Activated naive CD4-positive, alpha-beta T cell treated with anti-CD3 and anti-CD28 coated beads, Interleukin-2, amount 50 U/mL, for 24 hours (primary cell): ENCODE data around the gene SEC14L1.

ENCODE experiments used
- H3K27ac Mint-ChIP-seq: one replicate; pipeline ENCODE4 v1.8.0; 2021; ENCODE audit warnings: mild to moderate bottlenecking, mixed read lengths
- H3K27me3 Mint-ChIP-seq: one replicate; pipeline ENCODE4 v1.8.0; 2021; ENCODE audit warnings: mixed read lengths
- H3K36me3 Mint-ChIP-seq: one replicate; pipeline ENCODE4 v1.8.0; 2021; ENCODE audit warnings: mixed read lengths
- H3K4me1 Mint-ChIP-seq: one replicate; pipeline ENCODE4 v1.8.0; 2021; ENCODE audit warnings: mixed read lengths
- H3K4me3 Mint-ChIP-seq: one replicate; pipeline ENCODE4 v1.8.0; 2021; ENCODE audit warnings: mild to moderate bottlenecking, mixed read lengths
- H3K9me3 Mint-ChIP-seq: one replicate; pipeline ENCODE4 v1.8.0; 2021; ENCODE audit warnings: mixed read lengths

The SEC14L1 gene

GRCh38 chr17:77206158-77206956, 65.6 kb downstream of the SEC14L1 start:
- Mint-ChIP-seq H3K4me3 (no peak overlapping the region), H3K27me3 (no peaks in the 10 kb centered on the region), H3K27ac (no peak overlapping the region), H3K4me1 (no peaks in the 10 kb centered on the region), H3K36me3 (peaks cover 13% of the 10 kb centered on the region), H3K9me3 (no peaks in the 10 kb centered on the region)

GRCh38 chr17:77207689-77208216, 67.0 kb downstream of the SEC14L1 start:
- H3K4me3 Mint-ChIP-seq = no peak overlapping the region
- no peaks in the 10 kb centered on the region for H3K27me3 Mint-ChIP-seq
- H3K36me3 Mint-ChIP-seq = peaks cover 17% of the 10 kb centered on the region
- no peaks in the 10 kb centered on the region for H3K4me1 Mint-ChIP-seq
- H3K27ac Mint-ChIP-seq = no peak overlapping the region
- no peaks in the 10 kb centered on the region for H3K9me3 Mint-ChIP-seq

- H3K4me3 Mint-ChIP-seq = no peak overlapping the region
- H3K9me3 Mint-ChIP-seq = no peaks in the 10 kb centered on the region
- H3K27ac Mint-ChIP-seq = no peak overlapping the region
- no peaks in the 10 kb centered on the region for H3K27me3 Mint-ChIP-seq
- H3K36me3 Mint-ChIP-seq = peaks cover 14% of the 10 kb centered on the region
- no peaks in the 10 kb centered on the region for H3K4me1 Mint-ChIP-seq
Observed at GRCh38 chr17:77208217-77208808, 67.5 kb downstream of the SEC14L1 start.

- Mint-ChIP-seq H3K27me3 (no peaks in the 10 kb centered on the region), H3K27ac (no peak overlapping the region), H3K36me3 (peaks cover 12% of the 10 kb centered on the region), H3K4me3 (no peak overlapping the region), H3K4me1 (no peaks in the 10 kb centered on the region), H3K9me3 (no peaks in the 10 kb centered on the region)
Observed at GRCh38 chr17:77208856-77209255, 68.1 kb downstream of the SEC14L1 start.

GRCh38 chr17:77209330-77209748, 68.6 kb downstream of the SEC14L1 start:
- Mint-ChIP-seq H3K9me3 (no peaks in the 10 kb centered on the region), H3K27me3 (no peaks in the 10 kb centered on the region), H3K27ac (no peak overlapping the region), H3K4me3 (no peak overlapping the region), H3K36me3 (peaks cover 12% of the 10 kb centered on the region), H3K4me1 (no peaks in the 10 kb centered on the region)

GRCh38 chr17:77210331-77210730, 69.6 kb downstream of the SEC14L1 start:
- Mint-ChIP-seq H3K27me3 (no peaks in the 10 kb centered on the region), H3K27ac (no peak overlapping the region), H3K9me3 (no peaks in the 10 kb centered on the region), H3K4me1 (no peaks in the 10 kb centered on the region), H3K36me3 (peaks cover 12% of the 10 kb centered on the region), H3K4me3 (no peak overlapping the region)

- Mint-ChIP-seq H3K4me1 (no peaks in the 10 kb centered on the region), H3K9me3 (no peaks in the 10 kb centered on the region), H3K36me3 (peaks cover 10% of the 10 kb centered on the region), H3K4me3 (no peak overlapping the region), H3K27ac (no peak overlapping the region), H3K27me3 (no peaks in the 10 kb centered on the region)
Observed at GRCh38 chr17:77210946-77211541, 70.3 kb downstream of the SEC14L1 start.

GRCh38 chr17:77211681-77212080, 70.9 kb downstream of the SEC14L1 start:
- Mint-ChIP-seq H3K36me3 (peaks cover 10% of the 10 kb centered on the region), H3K9me3 (no peaks in the 10 kb centered on the region), H3K27ac (no peak overlapping the region), H3K4me3 (no peak overlapping the region), H3K4me1 (no peaks in the 10 kb centered on the region), H3K27me3 (no peaks in the 10 kb centered on the region)

- Mint-ChIP-seq H3K27ac (no peak overlapping the region), H3K36me3 (peaks cover 10% of the 10 kb centered on the region), H3K4me3 (no peak overlapping the region), H3K4me1 (no peaks in the 10 kb centered on the region), H3K27me3 (no peaks in the 10 kb centered on the region), H3K9me3 (no peaks in the 10 kb centered on the region)
Observed at GRCh38 chr17:77212081-77212832, 71.5 kb downstream of the SEC14L1 start.

GRCh38 chr17:77212833-77213777, 72.3 kb downstream of the SEC14L1 start:
- no peaks in the 10 kb centered on the region for H3K27me3 Mint-ChIP-seq
- no peaks in the 10 kb centered on the region for H3K4me1 Mint-ChIP-seq
- H3K27ac Mint-ChIP-seq = no peak overlapping the region
- H3K36me3 Mint-ChIP-seq = peaks cover 10% of the 10 kb centered on the region
- H3K9me3 Mint-ChIP-seq = no peaks in the 10 kb centered on the region
- H3K4me3 Mint-ChIP-seq = no peak overlapping the region

GRCh38 chr17:77213778-77214132, 73.0 kb downstream of the SEC14L1 start:
- peaks cover 10% of the 10 kb centered on the region for H3K36me3 Mint-ChIP-seq
- no peaks in the 10 kb centered on the region for H3K27me3 Mint-ChIP-seq
- no peak overlapping the region for H3K27ac Mint-ChIP-seq
- no peak overlapping the region for H3K4me3 Mint-ChIP-seq
- H3K4me1 Mint-ChIP-seq = no peaks in the 10 kb centered on the region
- no peaks in the 10 kb centered on the region for H3K9me3 Mint-ChIP-seq

- no peaks in the 10 kb centered on the region for H3K4me1 Mint-ChIP-seq
- no peaks in the 10 kb centered on the region for H3K9me3 Mint-ChIP-seq
- H3K4me3 Mint-ChIP-seq = no peak overlapping the region
- peaks cover 11% of the 10 kb centered on the region for H3K36me3 Mint-ChIP-seq
- H3K27me3 Mint-ChIP-seq = no peaks in the 10 kb centered on the region
- no peak overlapping the region for H3K27ac Mint-ChIP-seq
Observed at GRCh38 chr17:77214328-77214727, 73.6 kb downstream of the SEC14L1 start.

GRCh38 chr17:77214743-77215142, 74.0 kb downstream of the SEC14L1 start:
- Mint-ChIP-seq H3K36me3 (peaks cover 8% of the 10 kb centered on the region), H3K27me3 (no peaks in the 10 kb centered on the region), H3K9me3 (no peaks in the 10 kb centered on the region), H3K27ac (no peak overlapping the region), H3K4me1 (no peaks in the 10 kb centered on the region), H3K4me3 (no peak overlapping the region)

GRCh38 chr17:77215281-77215680, 74.5 kb downstream of the SEC14L1 start:
- H3K4me1 Mint-ChIP-seq = no peaks in the 10 kb centered on the region

GRCh38 chr17:77216486-77216885, 75.7 kb downstream of the SEC14L1 start:
- H3K36me3 Mint-ChIP-seq = peaks cover 4% of the 10 kb centered on the region
- H3K27ac Mint-ChIP-seq = no peak overlapping the region
- H3K9me3 Mint-ChIP-seq = no peaks in the 10 kb centered on the region

More at GRCh38 chr17:77215281-77215680, 74.5 kb downstream of the SEC14L1 start:
- Mint-ChIP-seq H3K27ac (no peak overlapping the region), H3K9me3 (no peaks in the 10 kb centered on the region), H3K36me3 (peaks cover 8% of the 10 kb centered on the region), H3K4me3 (no peak overlapping the region), H3K27me3 (no peaks in the 10 kb centered on the region)

More at GRCh38 chr17:77216486-77216885, 75.7 kb downstream of the SEC14L1 start:
- H3K4me3 Mint-ChIP-seq = no peak overlapping the region
- no peaks in the 10 kb centered on the region for H3K4me1 Mint-ChIP-seq
- no peaks in the 10 kb centered on the region for H3K27me3 Mint-ChIP-seq
